A549 treated with ZK216348 at 1 μM for 4 hours (cell line): ENCODE data around the gene USP6. TPM values are rescaled to one million over a fixed set of nuclear protein-coding genes. Genes with fewer than 3 reads are reported as not detected.

Experiments used
- total RNA-seq: library from RNA; stranded (reverse); fragments of 200-300 nt; extraction: Qiagen RNA extraction; gene quantifications from 5 replicates; pipeline ENCODE4 v1.2.3, GENCODE V29; 2022; ENCODE audit warnings: low read depth

USP6 gene
- total RNA-seq = 0.04 to 0.07 TPM (median 0.04 TPM) in 3 of 5 replicates, not detected in the others

GRCh38 chr17:5115673-5116651, at the start of gene USP6:
TSS of gene USP6 (plus strand) at chr17:5116032. CDS start at chr17:5130368, 14,336 bp downstream.

GRCh38 chr17:5078106-5079028, 37.5 kb upstream of the USP6 start, which contains the start of gene ZFP3:
TSS of gene ZFP3 (plus strand) at chr17:5078467. CDS start at chr17:5091505, 13,038 bp downstream.

GRCh38 chr17:5111402-5112204, 4.2 kb upstream of the USP6 start, which contains the start of gene ZNF232:
TSS of gene ZNF232 (minus strand) at chr17:5111878. CDS start at chr17:5111822, 56 bp downstream.

DNA sequence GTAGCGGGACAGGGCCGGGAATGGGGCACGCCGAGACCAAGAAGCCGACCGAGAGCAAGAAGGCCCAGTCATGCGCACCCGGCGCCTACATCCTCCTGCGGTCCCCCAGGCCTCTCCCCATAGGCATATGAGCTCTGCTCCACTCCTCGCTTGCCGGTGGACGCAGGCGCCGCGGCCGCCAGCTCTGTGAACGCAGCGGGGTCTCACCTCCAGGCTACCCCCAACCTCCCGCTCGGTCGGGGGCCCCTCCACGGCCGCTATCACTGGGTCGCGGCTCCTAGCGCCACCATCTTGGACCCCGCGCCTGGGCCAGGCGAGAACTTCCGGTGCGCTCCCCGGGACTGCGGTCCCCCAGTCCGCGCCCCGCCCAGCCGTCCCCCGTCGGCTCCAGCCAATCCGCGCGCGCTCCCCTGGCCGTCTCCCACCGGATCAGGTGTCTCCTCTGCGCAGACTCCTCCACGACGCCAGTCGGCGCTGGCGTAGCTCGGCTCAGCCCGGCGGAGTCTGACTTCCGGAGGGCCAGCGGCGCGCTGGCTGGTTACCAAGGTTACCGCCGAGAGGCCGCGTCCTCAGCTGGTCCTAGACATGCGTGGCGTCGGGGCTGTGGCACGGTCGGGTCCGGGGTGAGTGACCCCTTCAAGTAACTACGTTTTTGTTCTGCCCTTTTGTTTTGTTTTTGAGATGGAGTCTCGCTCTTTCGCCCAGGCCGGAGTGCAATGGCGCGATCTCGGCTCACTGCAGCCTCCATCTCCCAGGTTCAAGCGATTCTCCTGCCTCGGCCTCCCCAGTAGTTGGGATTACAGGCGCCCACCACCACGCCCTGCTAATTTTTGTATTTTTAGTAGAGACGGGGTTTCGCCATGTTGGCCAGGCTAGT, 75.9 kb downstream of the USP6 start, which contains the start of gene ZNF594:
Gene ZNF594, minus strand, starts transcription at position 328 of the 877 bp plus-strand sequence. CDS start 7,612 bp downstream, outside the sequence.

Other genes starting within 250 kb of the USP6 start
- gene C17orf107, start 216.5 kb upstream of the USP6 start, total RNA-seq = 0.13 to 0.41 TPM (median 0.36 TPM) in 5 replicates
- gene CHRNE, start 212.9 kb upstream of the USP6 start, total RNA-seq = 0.06 to 0.22 TPM (median 0.09 TPM) in 3 of 5 replicates, not detected in the others
- not detected in 5 replicates for gene GP1BA, start 183.8 kb upstream of the USP6 start, total RNA-seq
- 48.3 to 76.4 TPM (median 71.9 TPM) in 5 replicates for gene SLC25A11, start 176.0 kb upstream of the USP6 start, total RNA-seq
- gene RNF167, start 175.8 kb upstream of the USP6 start, total RNA-seq = 100 to 159 TPM (median 135 TPM) in 5 replicates
- 2,069 to 3,159 TPM (median 3,031 TPM) in 5 replicates for gene PFN1, start 167.5 kb upstream of the USP6 start, total RNA-seq
- 41.5 to 63.2 TPM (median 48.4 TPM) in 5 replicates for gene ENO3, start 164.9 kb upstream of the USP6 start, total RNA-seq
- 71.7 to 94.4 TPM (median 78.1 TPM) in 5 replicates for gene SPAG7, start 148.2 kb upstream of the USP6 start, total RNA-seq
- gene CAMTA2, start 128.4 kb upstream of the USP6 start, total RNA-seq = 24.5 to 43.4 TPM (median 34.9 TPM) in 5 replicates
- gene INCA1, start 118.5 kb upstream of the USP6 start, total RNA-seq = 1.1 to 2.4 TPM (median 1.5 TPM) in 5 replicates
- 95.3 to 132 TPM (median 116 TPM) in 5 replicates for gene KIF1C, start 118.1 kb upstream of the USP6 start, total RNA-seq
- 0.33 to 1.1 TPM (median 0.75 TPM) in 5 replicates for gene SLC52A1, start 80.6 kb upstream of the USP6 start, total RNA-seq
- gene ZFP3, start 37.6 kb upstream of the USP6 start, total RNA-seq = 0.81 to 1.5 TPM (median 1.0 TPM) in 5 replicates
- 3.7 to 4.8 TPM (median 4.4 TPM) in 5 replicates for gene ZNF232, start 4.2 kb upstream of the USP6 start, total RNA-seq
- 1.3 to 2.5 TPM (median 1.5 TPM) in 5 replicates for gene ZNF594, start 75.8 kb downstream of the USP6 start, total RNA-seq
- not detected in 5 replicates for gene SCIMP, start 118.8 kb downstream of the USP6 start, total RNA-seq
- gene RABEP1, start 166.3 kb downstream of the USP6 start, total RNA-seq = 36.7 to 51.8 TPM (median 43.4 TPM) in 5 replicates